ENCODE measurements around the gene A2M.
A peak's percentile ranks its signal among the peaks of the same experiment; 100 is the strongest.

A2M gene

DNA sequence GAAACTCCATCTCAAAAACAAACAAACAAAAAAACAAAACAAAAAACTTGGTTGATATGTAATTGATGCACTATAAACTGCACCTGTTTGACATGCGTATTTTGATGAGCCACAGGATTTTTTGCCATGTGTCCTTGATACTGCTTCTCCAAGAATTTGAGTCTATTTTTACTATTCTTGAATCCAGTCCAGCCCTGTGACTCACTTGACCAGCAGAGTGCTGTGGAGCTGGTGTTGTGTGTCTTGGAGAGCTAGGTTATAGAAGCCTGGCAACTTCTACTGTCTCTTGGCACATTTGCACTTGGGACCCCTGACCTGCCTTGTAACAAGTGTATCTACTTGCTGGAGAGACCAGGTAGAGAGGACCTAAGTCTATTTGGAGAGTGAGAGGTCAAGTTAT is 74.4 kb downstream of the A2M start:
- Histone ChIP-seq H3K4me2 (ENCODE audit: low read depth, low read length, poor library complexity, severe bottlenecking) (no peak overlapping the region), H3K9me2 (replicated peaks; ENCODE audit: insufficient read depth, low read length) (no peaks in the 10 kb centered on the region), H3F3A (ENCODE audit: insufficient read depth) (no peaks in the 10 kb centered on the region), H4K20me1 (ENCODE audit: low read depth, low read length) (no peaks in the 10 kb centered on the region), H3K9me3 (ENCODE audit: insufficient read depth, low read length) (no peaks in the 10 kb centered on the region), H3K9ac (ENCODE audit: low read length) (no peak overlapping the region), H3K27ac (ENCODE audit: low read depth, low read length) (no peak overlapping the region), H3K27me3 (ENCODE audit: low read length) (no peaks in the 10 kb centered on the region), H2AFZ (ENCODE audit: low read depth, low read length, severe bottlenecking) (no peak overlapping the region), H3K79me2 (ENCODE audit: insufficient read depth, low read length) (no peaks in the 10 kb centered on the region), H3K36me3 (ENCODE audit: low read length) (no peaks in the 10 kb centered on the region), H3K4me3 (ENCODE audit: insufficient read depth, low read length, poor library complexity, severe bottlenecking) (no peak overlapping the region)
- TF ChIP-seq, protein P1, sequence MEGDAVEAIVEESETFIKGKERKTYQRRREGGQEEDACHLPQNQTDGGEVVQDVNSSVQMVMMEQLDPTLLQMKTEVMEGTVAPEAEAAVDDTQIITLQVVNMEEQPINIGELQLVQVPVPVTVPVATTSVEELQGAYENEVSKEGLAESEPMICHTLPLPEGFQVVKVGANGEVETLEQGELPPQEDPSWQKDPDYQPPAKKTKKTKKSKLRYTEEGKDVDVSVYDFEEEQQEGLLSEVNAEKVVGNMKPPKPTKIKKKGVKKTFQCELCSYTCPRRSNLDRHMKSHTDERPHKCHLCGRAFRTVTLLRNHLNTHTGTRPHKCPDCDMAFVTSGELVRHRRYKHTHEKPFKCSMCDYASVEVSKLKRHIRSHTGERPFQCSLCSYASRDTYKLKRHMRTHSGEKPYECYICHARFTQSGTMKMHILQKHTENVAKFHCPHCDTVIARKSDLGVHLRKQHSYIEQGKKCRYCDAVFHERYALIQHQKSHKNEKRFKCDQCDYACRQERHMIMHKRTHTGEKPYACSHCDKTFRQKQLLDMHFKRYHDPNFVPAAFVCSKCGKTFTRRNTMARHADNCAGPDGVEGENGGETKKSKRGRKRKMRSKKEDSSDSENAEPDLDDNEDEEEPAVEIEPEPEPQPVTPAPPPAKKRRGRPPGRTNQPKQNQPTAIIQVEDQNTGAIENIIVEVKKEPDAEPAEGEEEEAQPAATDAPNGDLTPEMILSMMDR (IDR thresholded peaks at IDR 0.05; ENCODE audit: insufficient read depth, low read length, poor library complexity, severe bottlenecking), result no peak

DNA sequence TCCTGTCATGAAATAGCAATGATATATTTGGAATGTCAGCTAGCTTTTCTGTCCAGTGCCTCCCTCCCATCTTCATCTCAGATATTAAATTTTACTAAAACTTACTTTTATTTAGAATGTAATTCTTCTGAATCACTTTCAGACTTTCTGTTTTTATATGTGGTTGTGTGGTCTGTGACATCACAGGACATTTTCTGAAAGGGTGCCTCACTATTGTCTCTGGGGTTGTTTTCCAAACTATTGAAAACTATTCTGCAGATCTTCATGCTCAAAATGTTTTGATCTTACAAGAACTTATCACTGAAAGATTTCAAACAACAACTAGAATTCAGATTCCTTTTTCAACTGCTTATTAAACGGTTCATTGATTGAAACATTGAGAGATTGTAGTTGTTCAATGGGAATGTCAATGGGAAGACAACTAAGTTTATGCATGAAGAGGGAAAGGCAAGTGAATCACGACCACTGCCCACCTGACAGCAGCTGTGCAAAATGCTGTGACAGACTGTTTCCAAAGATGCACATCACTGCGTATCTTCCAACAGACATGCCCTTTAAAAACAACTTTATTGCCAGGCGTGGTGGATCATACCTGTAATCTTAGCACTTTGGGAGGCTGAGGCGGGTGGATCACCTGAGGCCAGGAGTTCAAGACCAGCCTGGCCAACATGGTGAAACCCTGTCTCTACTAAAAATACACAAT is 75.1 kb downstream of the A2M start:
- Histone ChIP-seq H3K9me2 (replicated peaks; ENCODE audit: insufficient read depth, low read length) (no peaks in the 10 kb centered on the region), H3K79me2 (ENCODE audit: insufficient read depth, low read length) (no peaks in the 10 kb centered on the region), H3K27me3 (ENCODE audit: low read length) (no peaks in the 10 kb centered on the region), H3F3A (ENCODE audit: insufficient read depth) (no peaks in the 10 kb centered on the region), H3K27ac (ENCODE audit: low read depth, low read length) (no peak overlapping the region), H2AFZ (ENCODE audit: low read depth, low read length, severe bottlenecking) (no peak overlapping the region), H3K9ac (ENCODE audit: low read length) (no peak overlapping the region), H4K20me1 (ENCODE audit: low read depth, low read length) (no peaks in the 10 kb centered on the region), H3K4me3 (ENCODE audit: insufficient read depth, low read length, poor library complexity, severe bottlenecking) (no peak overlapping the region), H3K36me3 (ENCODE audit: low read length) (no peaks in the 10 kb centered on the region), H3K4me2 (ENCODE audit: low read depth, low read length, poor library complexity, severe bottlenecking) (no peak overlapping the region), H3K9me3 (ENCODE audit: insufficient read depth, low read length) (no peaks in the 10 kb centered on the region)
- no peak for TF ChIP-seq EZH2phosphoT487 (conservative IDR thresholded peaks at IDR 0.05; ENCODE audit: low read length)

DNA sequence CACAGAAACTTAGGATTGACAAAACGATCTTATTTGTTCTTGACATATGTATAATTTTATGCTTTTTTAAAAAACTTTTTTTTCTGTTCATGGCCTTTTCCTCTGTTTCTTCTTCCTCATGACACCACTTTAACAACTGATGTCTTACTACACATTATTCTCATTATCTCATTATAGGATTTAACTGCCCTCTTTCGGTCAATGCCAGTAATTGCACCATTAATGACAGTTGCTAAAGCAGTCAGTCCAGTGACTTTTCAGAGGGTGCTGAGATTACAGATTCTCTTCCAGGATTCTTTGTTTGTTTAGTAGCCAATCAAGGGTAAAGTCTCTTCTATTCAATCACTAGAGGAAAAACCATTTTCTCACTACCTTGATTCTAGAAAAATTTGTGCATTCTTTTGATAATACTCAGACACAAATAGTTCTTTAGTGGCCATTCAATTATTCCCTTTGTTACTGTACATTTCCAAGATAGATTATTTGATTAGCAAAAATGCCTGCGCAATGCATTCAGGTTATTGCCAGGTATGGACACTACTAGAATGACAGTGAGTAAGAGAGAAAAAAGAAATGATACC is 76.2 kb downstream of the A2M start:
- H3K4me2 ChIP-seq (ENCODE audit: low read depth, low read length, poor library complexity, severe bottlenecking), result no peak overlapping the region
- H3K27me3 ChIP-seq (ENCODE audit: low read length), result no peaks in the 10 kb centered on the region
- H4K20me1 ChIP-seq (ENCODE audit: low read depth, low read length), result no peaks in the 10 kb centered on the region
- TF ChIP-seq, protein P1 (IDR thresholded peaks at IDR 0.05; ENCODE audit: insufficient read depth, low read length, poor library complexity, severe bottlenecking), result peak; percentile 43
- no peak for TF ChIP-seq EZH2phosphoT487 (conservative IDR thresholded peaks at IDR 0.05; ENCODE audit: low read length)
- H3K9ac ChIP-seq (ENCODE audit: low read length), result no peak overlapping the region
- no peaks in the 10 kb centered on the region for H3F3A ChIP-seq (ENCODE audit: insufficient read depth)
- H3K36me3 ChIP-seq (ENCODE audit: low read length), result no peaks in the 10 kb centered on the region
- H2AFZ ChIP-seq (ENCODE audit: low read depth, low read length, severe bottlenecking), result no peak overlapping the region
- no peaks in the 10 kb centered on the region for H3K9me3 ChIP-seq (ENCODE audit: insufficient read depth, low read length)
- H3K9me2 ChIP-seq (replicated peaks; ENCODE audit: insufficient read depth, low read length), result no peaks in the 10 kb centered on the region
- H3K27ac ChIP-seq (ENCODE audit: low read depth, low read length), result no peak overlapping the region
- no peak overlapping the region for H3K4me3 ChIP-seq (ENCODE audit: insufficient read depth, low read length, poor library complexity, severe bottlenecking)
- no peaks in the 10 kb centered on the region for H3K79me2 ChIP-seq (ENCODE audit: insufficient read depth, low read length)

DNA sequence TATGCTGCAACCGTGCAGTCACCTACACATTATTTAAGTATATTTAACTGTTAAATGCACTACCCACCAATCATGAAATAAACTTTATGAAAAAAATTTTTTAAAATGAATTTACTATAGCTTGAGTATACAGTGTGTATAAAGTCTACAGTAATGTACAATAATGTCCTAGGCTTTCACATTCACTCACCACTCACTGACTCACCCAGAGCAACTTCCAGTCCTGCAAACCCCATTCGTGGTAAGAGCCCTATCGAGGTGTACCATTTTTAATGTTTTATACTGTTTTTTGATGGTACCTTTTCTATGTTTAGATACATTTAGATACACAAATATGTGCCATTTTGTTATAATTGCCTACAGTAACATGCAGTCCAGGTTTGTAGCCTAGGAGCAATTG is 78.3 kb downstream of the A2M start:
- no peaks in the 10 kb centered on the region for H3F3A ChIP-seq (ENCODE audit: insufficient read depth)
- H4K20me1 ChIP-seq (ENCODE audit: low read depth, low read length), result no peaks in the 10 kb centered on the region
- H3K36me3 ChIP-seq (ENCODE audit: low read length), result no peaks in the 10 kb centered on the region
- no peak overlapping the region for H3K4me3 ChIP-seq (ENCODE audit: insufficient read depth, low read length, poor library complexity, severe bottlenecking)
- no peak overlapping the region for H3K27ac ChIP-seq (ENCODE audit: low read depth, low read length)
- H2AFZ ChIP-seq (ENCODE audit: low read depth, low read length, severe bottlenecking), result no peak overlapping the region
- H3K9me3 ChIP-seq (ENCODE audit: insufficient read depth, low read length), result no peaks in the 10 kb centered on the region
- no peak overlapping the region for H3K4me2 ChIP-seq (ENCODE audit: low read depth, low read length, poor library complexity, severe bottlenecking)
- H3K9me2 ChIP-seq (replicated peaks; ENCODE audit: insufficient read depth, low read length), result no peaks in the 10 kb centered on the region
- H3K79me2 ChIP-seq (ENCODE audit: insufficient read depth, low read length), result no peaks in the 10 kb centered on the region
- TF ChIP-seq, protein P1 (IDR thresholded peaks at IDR 0.05; ENCODE audit: insufficient read depth, low read length, poor library complexity, severe bottlenecking), result no peak
- no peak for TF ChIP-seq EZH2phosphoT487 (conservative IDR thresholded peaks at IDR 0.05; ENCODE audit: low read length)
- H3K9ac ChIP-seq (ENCODE audit: low read length), result no peak overlapping the region
- H3K27me3 ChIP-seq (ENCODE audit: low read length), result no peaks in the 10 kb centered on the region

All from SU-DHL-6 (cell line).